NCI-H1048 (cell line): ENCODE data around the gene KCNK1.

Experiments used
- DNase-seq: peaks from one replicate; lab custom pipeline; 2025; lab: John Stamatoyannopoulos, UW

The KCNK1 gene

GRCh38 chr1:233613252-233614172 is at the start of gene KCNK1:
KCNK1 (plus strand) TSS chr1:233614106; CDS start chr1:233614172, 66 bp downstream.
- DNase-seq: peak; percentile 85

GRCh38 chr1:233565313-233565712 is 48.6 kb upstream of the KCNK1 start:
- no peak for DNase-seq

DNA sequence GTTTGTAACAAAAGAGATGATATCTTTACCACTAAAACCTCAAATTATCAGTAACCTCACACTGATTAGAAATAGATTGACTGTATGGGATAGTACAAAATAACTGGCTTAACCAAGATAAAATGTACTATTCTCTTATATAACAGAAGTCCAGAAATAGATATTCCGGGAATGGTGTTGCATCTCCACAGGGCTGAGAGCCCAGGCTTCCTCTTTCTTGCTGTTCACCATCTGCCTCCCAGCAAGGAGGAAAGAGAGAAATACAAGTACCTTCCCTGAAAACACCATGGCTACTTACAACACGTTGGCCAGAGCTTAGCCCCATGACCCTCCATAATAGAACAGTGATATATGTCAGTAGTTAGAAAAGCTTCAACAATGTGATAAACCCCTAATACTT is 47.0 kb upstream of the KCNK1 start:
- no peak for DNase-seq

- no peak for DNase-seq
Measured at GRCh38 chr1:233569636-233570035, 44.3 kb upstream of the KCNK1 start.

- no peak for DNase-seq
Measured at GRCh38 chr1:233570216-233570615, 43.7 kb upstream of the KCNK1 start.

DNA sequence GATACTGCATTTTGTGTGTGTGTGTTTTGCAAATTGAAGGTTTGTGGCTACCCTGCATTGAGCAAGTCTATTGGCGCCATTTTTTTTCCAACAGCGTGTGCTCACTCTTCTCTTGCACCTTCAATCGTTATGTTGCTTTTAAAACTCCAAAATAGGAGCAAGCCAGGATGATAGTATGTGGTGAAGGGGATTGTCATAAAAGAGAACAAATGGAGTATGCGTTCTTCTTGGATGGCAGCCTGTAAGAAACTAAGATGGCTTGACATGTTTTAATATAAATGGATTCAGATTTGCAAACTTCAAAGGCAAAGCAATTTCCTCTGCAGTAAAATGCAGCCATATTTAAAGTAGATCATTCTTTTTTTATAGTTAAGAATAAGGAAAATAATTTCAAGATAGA is 43.2 kb upstream of the KCNK1 start:
- DNase-seq: no peak

DNA sequence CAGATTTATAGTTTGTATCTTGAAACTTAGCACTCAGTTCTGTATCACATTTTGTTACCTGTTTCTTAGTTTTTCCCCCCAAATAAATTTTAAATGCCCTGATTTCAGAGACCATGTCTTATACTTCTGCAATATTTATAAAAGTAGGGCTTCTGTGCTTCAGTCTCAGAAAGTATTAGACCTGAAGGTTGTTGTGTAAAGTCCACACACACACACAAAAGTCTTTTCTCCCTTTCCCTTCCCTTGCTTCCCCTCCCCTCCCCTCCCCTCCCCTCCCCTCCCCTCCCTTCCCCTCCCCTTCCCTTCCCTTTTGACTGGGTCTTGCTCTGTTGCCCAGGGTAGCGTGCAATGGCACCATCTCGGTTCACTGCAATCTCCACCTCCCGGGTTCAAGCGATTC is 41.0 kb upstream of the KCNK1 start:
- no peak for DNase-seq

- DNase-seq: no peak
Measured at GRCh38 chr1:233575450-233575849, 38.5 kb upstream of the KCNK1 start.

GRCh38 chr1:233582439-233582838 is 31.5 kb upstream of the KCNK1 start:
- DNase-seq: no peak

DNA sequence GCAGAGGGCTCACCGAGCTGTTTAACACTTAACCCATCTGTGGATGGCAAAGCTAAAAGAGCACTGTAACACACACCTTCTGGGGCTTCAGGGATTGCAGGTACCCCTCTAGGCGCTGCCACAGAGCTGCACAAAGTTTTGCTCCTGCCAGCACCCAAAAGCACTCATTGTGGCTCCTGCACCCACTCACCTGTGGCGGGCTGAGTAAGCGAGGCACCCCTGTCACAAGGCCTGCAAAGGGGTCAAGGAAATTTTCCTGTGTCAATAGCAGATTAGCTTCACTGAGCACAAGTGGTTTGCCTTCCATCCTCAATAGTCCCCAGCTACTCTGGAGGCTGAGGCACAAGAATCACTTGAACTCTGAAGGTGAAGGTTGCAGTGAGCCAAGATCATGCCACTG is 29.5 kb upstream of the KCNK1 start:
- no peak for DNase-seq

GRCh38 chr1:233584931-233585330 is 29.0 kb upstream of the KCNK1 start:
- DNase-seq: no peak

DNA sequence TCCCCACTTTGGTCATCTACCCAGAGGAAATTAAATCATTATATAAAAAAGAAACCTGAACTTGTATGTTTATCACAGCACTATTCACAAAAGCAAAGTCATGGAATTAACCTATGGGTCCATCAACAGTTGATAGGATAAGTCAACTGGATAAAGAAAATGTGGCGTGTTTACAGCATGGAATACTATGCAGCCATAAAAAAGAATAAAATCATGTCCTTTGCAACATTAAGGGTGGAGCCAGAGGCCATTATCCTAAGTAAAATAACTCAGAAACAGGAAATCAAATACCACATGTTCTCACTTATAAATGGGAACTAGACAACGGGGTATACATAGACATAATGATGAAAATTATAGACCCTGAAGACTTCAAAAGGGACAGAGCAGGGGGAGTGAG is 27.6 kb upstream of the KCNK1 start:
- DNase-seq: no peak

DNA sequence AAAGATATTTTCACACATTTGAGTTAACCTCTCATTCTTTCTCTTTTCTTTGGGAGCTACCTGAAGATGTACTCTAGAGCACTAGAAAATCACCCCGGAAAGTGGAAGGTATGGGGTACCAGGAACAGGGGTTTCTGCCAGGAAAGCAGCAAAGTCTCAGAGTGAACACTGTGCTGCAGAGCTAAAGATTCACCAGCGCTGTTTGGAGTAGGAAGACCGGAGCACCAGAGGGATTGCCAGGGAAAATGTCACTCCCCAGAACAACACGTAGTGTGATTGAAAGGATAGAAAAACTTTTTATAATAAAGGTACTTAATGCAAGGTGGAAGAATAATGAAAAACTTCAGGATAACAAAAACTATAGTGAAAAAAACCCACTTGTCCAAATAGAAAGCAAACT is 26.7 kb upstream of the KCNK1 start:
- no peak for DNase-seq

- no peak for DNase-seq
Measured at GRCh38 chr1:233587958-233588799, 25.7 kb upstream of the KCNK1 start.

DNA sequence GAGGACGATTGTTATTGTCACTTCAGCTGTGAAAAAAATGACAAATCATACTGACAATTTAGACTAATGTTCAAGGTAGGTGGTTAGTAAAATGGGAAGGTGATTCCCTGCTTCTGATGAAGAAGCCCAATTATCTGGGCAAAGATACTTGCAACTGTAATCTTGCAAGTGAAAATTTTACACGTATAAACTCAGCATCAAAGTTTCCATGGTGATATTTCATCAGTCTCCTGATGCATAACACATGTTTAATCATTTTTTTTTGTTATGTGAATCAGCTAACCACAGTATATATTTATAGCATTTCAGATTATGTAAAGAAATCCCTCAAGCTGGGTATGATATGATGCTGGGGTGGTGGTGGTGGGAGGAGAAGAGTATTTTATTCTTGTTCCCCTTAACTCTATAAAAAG is 16.4 kb upstream of the KCNK1 start:
- no peak for DNase-seq

DNA sequence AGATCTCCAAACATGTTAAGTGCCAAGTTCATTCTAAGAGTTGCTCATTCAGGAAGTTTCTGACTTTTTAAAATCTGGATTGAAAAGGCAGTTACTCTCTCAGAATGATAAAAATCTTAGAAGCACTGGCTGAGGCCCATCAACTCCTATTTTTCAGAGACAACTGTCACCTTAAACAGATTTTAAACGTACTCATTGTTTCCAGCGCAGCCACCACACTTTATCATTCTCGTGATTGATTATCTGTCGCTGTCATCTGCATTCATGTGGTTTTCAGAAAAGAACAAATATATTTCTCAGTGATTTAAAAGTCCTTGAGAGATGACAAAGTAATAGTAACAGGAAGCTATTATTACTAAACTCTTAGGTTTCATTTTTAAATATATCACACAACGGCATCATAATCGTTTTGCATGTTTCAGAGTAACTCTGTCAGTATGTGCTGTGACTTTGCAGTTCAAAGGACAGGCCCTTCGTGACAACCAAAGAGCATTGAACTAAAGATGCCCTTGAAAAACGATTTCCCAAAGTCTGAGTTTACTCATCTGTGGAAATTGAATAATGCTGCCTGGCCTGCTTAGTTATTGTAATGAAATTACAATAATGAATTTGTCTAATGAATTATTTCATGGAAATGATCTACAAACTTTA is 14.9 kb upstream of the KCNK1 start:
- no peak for DNase-seq

- no peak for DNase-seq
Measured at GRCh38 chr1:233599542-233600073, 14.3 kb upstream of the KCNK1 start.

DNA sequence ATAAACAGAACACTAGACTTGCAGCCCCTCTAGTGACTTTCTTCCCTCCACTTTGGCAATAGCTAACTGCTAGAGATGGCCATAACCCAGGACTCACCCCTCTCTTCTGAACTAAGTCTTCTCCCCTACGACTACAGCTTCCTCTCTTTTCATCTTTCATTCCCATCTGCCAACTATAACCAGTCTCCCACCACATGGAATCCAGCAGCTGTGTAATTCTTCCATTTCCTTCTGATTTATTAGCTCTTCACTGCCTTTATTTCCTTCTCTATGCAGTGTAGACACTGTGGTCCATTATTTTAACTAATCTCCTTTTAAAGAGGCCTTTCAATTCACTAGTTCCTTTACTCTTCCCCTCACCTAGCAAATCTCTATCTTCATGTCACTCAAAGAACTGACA is 13.4 kb upstream of the KCNK1 start:
- DNase-seq: no peak

DNA sequence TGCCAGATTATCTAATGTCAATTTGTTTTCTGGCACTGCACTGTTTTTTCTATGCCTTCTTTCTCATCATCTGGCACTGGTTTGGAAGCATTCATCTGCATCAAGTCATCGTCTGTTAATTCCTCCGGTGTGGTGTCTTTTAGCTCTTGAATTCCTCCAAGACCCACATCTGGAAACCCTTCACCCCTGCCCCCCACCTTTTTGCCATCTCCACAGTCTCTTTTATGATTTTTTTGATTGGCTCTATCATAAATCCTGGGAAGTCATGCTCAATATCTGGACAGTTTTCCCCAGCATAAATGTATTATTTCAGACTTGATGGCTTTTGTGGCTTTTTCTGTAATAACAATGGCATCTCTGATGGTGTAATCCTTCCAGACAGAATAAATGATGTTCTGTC is 10.4 kb upstream of the KCNK1 start:
- DNase-seq: no peak

DNA sequence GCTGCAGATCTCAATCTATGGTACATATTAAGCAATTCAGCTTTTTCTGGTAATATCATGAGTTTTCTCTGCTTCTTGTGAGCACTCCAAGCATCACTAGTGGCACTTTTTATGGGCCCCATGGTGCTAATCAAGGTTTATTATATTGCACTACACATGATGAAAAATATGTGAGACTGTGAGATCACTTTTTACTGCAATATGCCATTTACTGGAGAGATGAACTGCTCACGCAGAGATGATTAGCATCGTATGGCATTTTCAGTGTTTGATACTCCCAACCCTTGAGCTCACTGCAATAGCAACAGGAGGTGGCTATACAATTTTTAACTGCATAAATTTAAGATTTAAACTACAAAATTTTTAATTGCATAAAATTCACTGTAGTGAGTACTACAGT is 8.7 kb upstream of the KCNK1 start:
- no peak for DNase-seq

DNA sequence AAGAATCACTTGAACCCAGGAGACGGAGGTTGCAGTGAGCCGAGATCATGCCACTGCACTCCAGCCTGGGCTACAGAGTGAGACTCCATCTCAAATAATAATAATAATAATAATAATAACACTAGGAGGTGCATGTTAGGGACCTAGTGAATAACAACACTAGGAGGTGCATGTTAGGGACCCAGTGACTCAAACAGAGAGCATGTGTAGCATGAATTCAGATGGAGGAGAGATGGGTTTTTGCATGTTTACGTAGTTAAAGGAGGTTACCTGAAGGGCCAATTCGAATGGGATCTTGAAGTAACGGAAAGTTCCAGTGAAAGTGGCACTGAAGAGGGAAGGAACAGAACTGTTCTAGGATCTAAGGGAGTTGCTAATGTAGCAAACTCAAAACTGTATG is 7.1 kb upstream of the KCNK1 start:
- DNase-seq: no peak
